HG02678 (cell line): Measurements from ENCODE around the gene USP43.
"Not testable (repeated sequence)": the region's sequence is repeated elsewhere in the genome, so short reads cannot be mapped to it uniquely, and the experiment has no call there.

Experiments
- ATAC-seq: cut with Tn5 transposase; IDR thresholded peaks from one replicate; pipeline ENCODE4 v1.9.1; 2021; ENCODE audit warnings: mild to moderate bottlenecking, moderate library complexity; ENCODE audit not compliant: unreplicated experiment

USP43 gene

GRCh38 chr17:9644910-9645751 lies at the start of gene USP43:
Gene USP43, plus strand, starts transcription at chr17:9645517. Its CDS starts 116 bp downstream, at chr17:9645633.
- peak; percentile 44 for ATAC-seq

GRCh38 chr17:9597638-9598037 lies 47.7 kb upstream of the USP43 start:
- ATAC-seq = not testable (repeated sequence)

- no peak for ATAC-seq
These were observed 46.7 kb upstream of the USP43 start for GRCh38 chr17:9598661-9599060.

GRCh38 chr17:9604583-9604982 lies 40.7 kb upstream of the USP43 start:
- ATAC-seq = not testable (repeated sequence)

GRCh38 chr17:9606453-9606852 lies 38.9 kb upstream of the USP43 start:
- no peak for ATAC-seq

- ATAC-seq = not testable (repeated sequence)
These were observed 38.3 kb upstream of the USP43 start for GRCh38 chr17:9607058-9607457.

- ATAC-seq = no peak
These were observed 33.8 kb upstream of the USP43 start for GRCh38 chr17:9611557-9611956.

- ATAC-seq = no peak
These were observed 33.3 kb upstream of the USP43 start for GRCh38 chr17:9612006-9612405.

- no peak for ATAC-seq
These were observed 29.8 kb upstream of the USP43 start for GRCh38 chr17:9615486-9615885.

GRCh38 chr17:9622961-9623360 lies 22.4 kb upstream of the USP43 start:
- no peak for ATAC-seq

- no peak for ATAC-seq
These were observed 16.8 kb upstream of the USP43 start for GRCh38 chr17:9628509-9628908.

GRCh38 chr17:9632741-9633140 lies 12.6 kb upstream of the USP43 start:
- ATAC-seq = no peak

GRCh38 chr17:9635340-9635739 lies 10.0 kb upstream of the USP43 start:
- no peak for ATAC-seq

GRCh38 chr17:9636501-9636900 lies 8.8 kb upstream of the USP43 start:
- no peak for ATAC-seq

GRCh38 chr17:9640388-9640787 lies 4.9 kb upstream of the USP43 start:
- ATAC-seq = not testable (repeated sequence)

GRCh38 chr17:9643611-9644010 lies 1.7 kb upstream of the USP43 start:
- ATAC-seq = no peak

- peak; percentile 51 for ATAC-seq
These were observed 681 bp downstream of the USP43 start for GRCh38 chr17:9645851-9646545.

- no peak for ATAC-seq
These were observed 1.2 kb downstream of the USP43 start for GRCh38 chr17:9646546-9646885.

- no peak for ATAC-seq
These were observed 1.7 kb downstream of the USP43 start for GRCh38 chr17:9647014-9647413.

- no peak for ATAC-seq
These were observed 3.3 kb downstream of the USP43 start for GRCh38 chr17:9648521-9649110.

- no peak for ATAC-seq
These were observed 13.4 kb downstream of the USP43 start for GRCh38 chr17:9658593-9659211.
